Psoas muscle (tissue), 8 donors: ENCODE results near the gene GLI3. TPM values are rescaled to one million over a fixed set of nuclear protein-coding genes. Genes with fewer than 3 reads are reported as not detected.
A peak's percentile ranks its signal among the peaks of the same experiment; 100 is the strongest.

ENCODE experiments used
- ATAC-seq, 4 donors: fragments of 200-7000 bp; cut with Tn5 transposase; one replicate each; pipeline ENCODE4 v1.9.1; 2020; ENCODE audit warnings: moderate library complexity in 3 of 4, mild to moderate bottlenecking in 2 of 4
- DNase-seq, 2 donors: peaks; one replicate each; pipeline ENCODE4 v3.0.0-alpha.2; 2020
- H3K27ac ChIP-seq: fragments of 200-600 bp; one replicate; pipeline ENCODE4 v1.8.0; 2022
- H3K27me3 ChIP-seq, 3 donors: fragments of 200-600 bp in 1 of 3; one replicate each; pipeline versions ENCODE4 v1.6.1 to v1.8.0; 2013 to 2022; ENCODE audit warnings: low read length in 2 of 3, mild to moderate bottlenecking in 2 of 3, moderate library complexity in 1 of 3; ENCODE audit not compliant: insufficient read depth in 3 of 3
- H3K36me3 ChIP-seq, 2 donors: fragments of 200-600 bp in 1 of 2; one replicate each; pipeline versions ENCODE4 v1.6.1 to v1.8.0; 2013 to 2022; ENCODE audit warnings: low read depth in 1 of 2, mild to moderate bottlenecking in 1 of 2, moderate library complexity in 1 of 2; ENCODE audit not compliant: insufficient read depth in 1 of 2
- H3K4me1 ChIP-seq: fragments of 200-600 bp; one replicate; pipeline ENCODE4 v1.8.0; 2022
- H3K4me3 ChIP-seq: fragments of 200-600 bp; one replicate; pipeline ENCODE4 v1.8.0; 2022; ENCODE audit warnings: mild to moderate bottlenecking
- H3K9me3 ChIP-seq: fragments of 200-600 bp; one replicate; pipeline ENCODE4 v1.8.0; 2022
- WGBS, 3 donors: extraction: QIAGEN DNeasy Blood & Tissue Kit; methylation state at CpG; one replicate each; pipeline versions ENCODE4 v1.1.6 to v1.1.7; 2013; 5-methylcytosine and 5-hydroxymethylcytosine counted together
- intact Hi-C, 2 donors: fragments of 100-400 bp; cut with DNase I; formaldehyde crosslinking; loops; one replicate each; pipeline versions ENCODE4 v1.11.0 to v1.14.2; 2022
- polyA plus RNA-seq, 3 donors: library from polyadenylated mRNA; stranded (reverse); fragments of 200-250 nt; gene quantifications; one replicate each; pipeline ENCODE4 v1.2.3, GENCODE V29; 2013
- total RNA-seq, 4 donors: library from RNA; stranded (reverse); fragmentation: NEBNext Ultra II Directional in 2 of 4; extraction: Animal tissue kit (Norgen Biotek cat#: 25700) in 2 of 4; gene quantifications; one replicate each; pipeline versions ENCODE4 v1.2.1 to v1.2.4, GENCODE V29; 2021 to 2023
- TF ChIP-seq, protein P1 (sequence below): fragments of 200-600 bp; IDR thresholded peaks from one replicate; pipeline ENCODE4 v1.8.0; 2022; ENCODE audit warnings: antibody characterized with exemption
- donor health status: healthy with polysubstance abuse.
- donor health status: DM: no; HTN: no; CAD: no; lungs with moderate emphysema.
- donor health status: Bipolar disorder and iron deficiency.
- donor health status: healthy.
- donor health status: DM: yes; HTN: yes; CAD: no.
- donor health status: DM: no; HTN: no; CAD: no.
- donor health status: DM: no; HTN: no; CAD: no.
- donor health status: DM: yes; HTN: yes; CAD: no.

The GLI3 gene
- total and polyA plus RNA-seq, 7 donors: 0.24 to 4.9 (median 3.2) TPM

DNA sequence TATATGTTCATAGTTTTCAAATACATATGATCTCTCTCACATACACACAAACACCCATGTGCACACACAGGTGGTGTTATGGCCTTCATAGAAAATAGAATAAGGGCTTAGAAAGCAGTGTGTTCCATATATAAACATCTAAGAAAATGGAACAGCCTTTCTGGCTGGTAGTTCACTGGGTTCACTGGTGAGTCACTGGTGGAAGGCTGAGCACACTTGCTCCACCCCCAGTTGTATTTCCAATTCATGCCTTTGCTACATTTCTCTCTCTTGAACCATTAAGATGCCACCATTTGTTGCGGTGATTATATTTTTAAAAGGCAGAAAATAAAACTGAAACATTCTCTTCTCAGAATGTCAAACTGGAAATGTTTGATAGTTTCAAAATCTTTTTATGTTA, 252.1 kb downstream of the GLI3 start:
- intact Hi-C loops: loop anchor here in 1 of 2 donors (10.0 kb wide), 1 partner anchor 860 kb away; no protein-coding TSS in a partner anchor
- ATAC-seq (no peak), DNase-seq (no peak)
- WGBS, 3 donors: 89 to 93% (median 91%) methylated on average over 1 of the region's 1 CpG
- TF ChIP-seq, protein P1, sequence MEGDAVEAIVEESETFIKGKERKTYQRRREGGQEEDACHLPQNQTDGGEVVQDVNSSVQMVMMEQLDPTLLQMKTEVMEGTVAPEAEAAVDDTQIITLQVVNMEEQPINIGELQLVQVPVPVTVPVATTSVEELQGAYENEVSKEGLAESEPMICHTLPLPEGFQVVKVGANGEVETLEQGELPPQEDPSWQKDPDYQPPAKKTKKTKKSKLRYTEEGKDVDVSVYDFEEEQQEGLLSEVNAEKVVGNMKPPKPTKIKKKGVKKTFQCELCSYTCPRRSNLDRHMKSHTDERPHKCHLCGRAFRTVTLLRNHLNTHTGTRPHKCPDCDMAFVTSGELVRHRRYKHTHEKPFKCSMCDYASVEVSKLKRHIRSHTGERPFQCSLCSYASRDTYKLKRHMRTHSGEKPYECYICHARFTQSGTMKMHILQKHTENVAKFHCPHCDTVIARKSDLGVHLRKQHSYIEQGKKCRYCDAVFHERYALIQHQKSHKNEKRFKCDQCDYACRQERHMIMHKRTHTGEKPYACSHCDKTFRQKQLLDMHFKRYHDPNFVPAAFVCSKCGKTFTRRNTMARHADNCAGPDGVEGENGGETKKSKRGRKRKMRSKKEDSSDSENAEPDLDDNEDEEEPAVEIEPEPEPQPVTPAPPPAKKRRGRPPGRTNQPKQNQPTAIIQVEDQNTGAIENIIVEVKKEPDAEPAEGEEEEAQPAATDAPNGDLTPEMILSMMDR: no peak
- Histone ChIP-seq H3K4me1 (peaks cover 12% of the 10 kb centered on the region), H3K27me3 (no peaks in the 10 kb centered on the region), H3K4me3 (no peak overlapping the region), H3K36me3 (no peaks in the 10 kb centered on the region), H3K27ac (no peak overlapping the region), H3K9me3 (no peaks in the 10 kb centered on the region)

DNA sequence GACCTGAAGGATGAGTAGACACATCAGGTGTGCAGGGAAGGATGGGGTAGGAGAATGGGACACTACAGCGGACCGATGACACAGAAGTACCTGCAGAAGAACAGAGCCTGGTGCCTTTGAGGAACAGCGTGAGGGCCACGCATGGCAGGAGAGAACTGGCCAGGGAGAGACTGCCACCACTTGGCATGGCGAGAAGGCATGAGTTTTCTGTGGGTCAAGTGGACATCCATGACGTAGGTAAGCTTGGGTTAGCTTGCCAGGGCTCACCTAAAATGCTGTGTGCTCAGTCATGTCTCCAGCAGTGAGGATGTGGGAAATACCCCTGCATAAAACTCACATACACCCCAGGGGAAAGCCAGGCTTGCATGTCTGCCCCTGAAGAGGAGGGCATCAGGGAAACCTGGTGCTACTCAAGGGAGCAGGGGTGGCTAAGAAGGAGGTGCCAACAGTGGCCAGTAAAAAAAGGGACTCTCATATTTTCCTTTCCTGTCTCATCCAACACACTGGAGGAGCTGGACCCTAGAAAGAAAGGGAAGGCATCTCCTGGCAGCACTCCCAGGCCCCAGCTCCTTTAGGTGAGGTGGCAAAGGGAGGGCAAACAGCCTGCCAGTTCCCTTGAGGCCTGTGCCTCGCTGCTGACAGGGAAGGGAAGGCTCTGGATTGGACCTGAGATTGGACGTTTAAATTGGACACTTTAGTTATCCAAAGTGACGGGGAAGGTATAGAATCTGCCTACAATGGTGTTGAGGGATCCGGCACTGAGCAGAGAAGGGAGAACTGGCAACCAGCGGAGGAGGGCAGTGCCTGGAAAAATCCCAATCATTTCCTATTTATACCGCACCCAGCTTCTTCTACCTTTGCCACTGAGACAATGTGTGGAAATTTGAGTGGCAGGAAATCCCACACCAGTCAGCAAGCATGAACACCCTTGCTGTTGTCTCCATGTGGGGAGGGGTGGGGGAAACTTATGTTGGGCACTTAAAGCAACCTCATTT, 255.7 kb downstream of the GLI3 start:
- no peak overlapping the region for H3K27ac ChIP-seq
- TF ChIP-seq, protein P1: no peak
- 58 to 73% (median 60%) methylated on average over 12 of the region's 12 CpGs for WGBS, 3 donors
- H3K27me3 ChIP-seq: no peaks in the 10 kb centered on the region
- ATAC-seq: peak in 3 of 4 donors; percentile 15 to 50 (median 26)
- intact Hi-C loops: loop anchor here in 1 of 2 donors (10.0 kb wide), 1 partner anchor 863 kb away; no protein-coding TSS in a partner anchor
- no peak for DNase-seq
- H3K4me1 ChIP-seq: peaks cover 31% of the 10 kb centered on the region
- no peaks in the 10 kb centered on the region for H3K9me3 ChIP-seq
- H3K4me3 ChIP-seq: no peak overlapping the region
- H3K36me3 ChIP-seq: no peaks in the 10 kb centered on the region

DNA sequence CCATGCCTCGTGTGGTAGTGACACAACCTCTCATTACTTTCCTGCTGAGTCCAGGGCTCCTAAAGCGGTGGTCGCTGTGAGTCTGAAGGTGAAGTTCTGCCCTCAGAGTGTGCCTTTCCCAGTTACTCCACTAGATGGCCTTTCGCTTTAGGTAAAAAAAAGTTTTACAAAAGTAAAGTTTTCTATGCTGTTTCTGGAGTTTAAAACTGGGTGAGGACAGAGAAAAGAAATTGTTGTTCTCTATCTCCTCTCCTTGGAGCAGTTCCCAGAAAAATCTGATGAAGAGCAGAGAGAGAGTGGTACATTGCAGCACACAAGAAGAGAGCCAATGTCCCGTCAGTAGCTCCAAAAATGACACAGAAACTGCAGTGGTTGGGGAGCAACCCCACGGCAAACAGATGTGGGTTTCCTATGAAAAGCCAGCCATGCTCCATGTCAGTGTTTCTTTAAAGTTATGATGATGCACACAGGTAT, 257.1 kb downstream of the GLI3 start:
- intact Hi-C loops: loop anchor here (2.0 to 10.0 kb wide), 6 partner anchors 37 to 865 kb away; partner anchors contain the start of gene GLI3 (in 1 of the 2)
- Histone ChIP-seq H3K27me3 (no peaks in the 10 kb centered on the region), H3K4me1 (peaks cover 40% of the 10 kb centered on the region), H3K27ac (no peak overlapping the region), H3K36me3 (no peaks in the 10 kb centered on the region), H3K9me3 (no peaks in the 10 kb centered on the region), H3K4me3 (no peak overlapping the region)
- 31 to 54% (median 31%) methylated on average over 6 of the region's 6 CpGs for WGBS, 3 donors
- TF ChIP-seq, protein P1: peak; percentile 68
- ATAC-seq: no peak
- no peak for DNase-seq

DNA sequence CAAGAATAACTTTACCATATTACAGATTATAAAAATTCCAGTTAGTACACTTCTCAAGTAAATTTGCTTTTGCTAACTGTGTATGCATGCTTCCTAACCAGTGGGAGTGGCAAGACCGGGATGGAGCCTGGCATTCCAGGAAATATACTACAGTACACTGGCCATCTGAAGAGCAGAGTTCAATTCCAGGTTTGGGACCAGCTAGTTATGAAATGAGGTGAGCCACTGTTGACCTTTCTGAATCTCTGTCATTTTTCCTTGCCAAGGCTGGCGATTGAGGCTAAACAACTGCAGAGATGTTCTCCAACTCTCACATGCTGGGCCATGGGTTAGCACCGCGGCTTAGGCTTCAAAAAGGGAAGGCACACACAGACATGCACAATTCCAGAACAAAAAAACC, 258.2 kb downstream of the GLI3 start:
- WGBS, 3 donors: 61 to 77% (median 71%) methylated on average over 4 of the region's 4 CpGs
- TF ChIP-seq, protein P1: no peak
- no peaks in the 10 kb centered on the region for H3K27me3 ChIP-seq
- no peak overlapping the region for H3K27ac ChIP-seq
- H3K36me3 ChIP-seq: no peaks in the 10 kb centered on the region
- ATAC-seq: no peak
- intact Hi-C loops: loop anchor here (2.0 to 10.0 kb wide), 5 partner anchors 36 to 596 kb away; partner anchors contain the start of gene GLI3 (in 1 of the 2)
- DNase-seq: no peak
- H3K4me3 ChIP-seq: no peak overlapping the region
- H3K4me1 ChIP-seq: peaks cover 40% of the 10 kb centered on the region
- no peaks in the 10 kb centered on the region for H3K9me3 ChIP-seq
